G401.6 (cell line): Measurements from ENCODE around the gene PRRT3.
"Not testable (repeated sequence)": the region's sequence is repeated elsewhere in the genome, so short reads cannot be mapped to it uniquely, and the experiment has no call there.

ENCODE experiments used
- FAIRE-seq: peaks from 2 replicates; lab custom pipeline; 2012; peaks lifted over from hg19 to GRCh38; lab: Jason Lieb, UNC

PRRT3 gene

GRCh38 chr3:9917820-9918219 lies 34.4 kb downstream of the PRRT3 start:
- FAIRE-seq = no peak

GRCh38 chr3:9916734-9917680 lies 35.2 kb downstream of the PRRT3 start, which contains the start of gene IL17RC:
Gene IL17RC, plus strand, starts transcription at chr3:9917098. Its CDS starts 218 bp downstream, at chr3:9917316.
- FAIRE-seq = peak; percentile 66

DNA sequence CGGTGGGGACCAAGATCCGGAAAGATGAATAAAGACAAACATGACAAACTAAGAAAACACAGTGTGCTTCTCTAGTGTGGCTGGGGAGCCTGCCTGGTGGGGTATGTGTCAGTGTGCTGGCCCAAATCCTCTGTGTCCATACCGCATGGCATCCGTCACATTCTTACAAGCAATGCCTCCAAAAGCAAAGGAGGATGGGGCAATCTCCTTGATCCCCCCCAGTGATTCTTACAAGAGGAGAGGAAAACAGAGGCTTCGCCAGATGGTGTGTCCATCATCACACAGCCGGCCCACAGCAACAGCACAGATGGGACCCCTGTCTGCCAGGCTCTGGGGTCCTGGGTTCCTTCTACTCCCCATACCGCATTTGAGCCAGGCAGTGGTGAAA lies 35.9 kb downstream of the PRRT3 start:
- FAIRE-seq = no peak

DNA sequence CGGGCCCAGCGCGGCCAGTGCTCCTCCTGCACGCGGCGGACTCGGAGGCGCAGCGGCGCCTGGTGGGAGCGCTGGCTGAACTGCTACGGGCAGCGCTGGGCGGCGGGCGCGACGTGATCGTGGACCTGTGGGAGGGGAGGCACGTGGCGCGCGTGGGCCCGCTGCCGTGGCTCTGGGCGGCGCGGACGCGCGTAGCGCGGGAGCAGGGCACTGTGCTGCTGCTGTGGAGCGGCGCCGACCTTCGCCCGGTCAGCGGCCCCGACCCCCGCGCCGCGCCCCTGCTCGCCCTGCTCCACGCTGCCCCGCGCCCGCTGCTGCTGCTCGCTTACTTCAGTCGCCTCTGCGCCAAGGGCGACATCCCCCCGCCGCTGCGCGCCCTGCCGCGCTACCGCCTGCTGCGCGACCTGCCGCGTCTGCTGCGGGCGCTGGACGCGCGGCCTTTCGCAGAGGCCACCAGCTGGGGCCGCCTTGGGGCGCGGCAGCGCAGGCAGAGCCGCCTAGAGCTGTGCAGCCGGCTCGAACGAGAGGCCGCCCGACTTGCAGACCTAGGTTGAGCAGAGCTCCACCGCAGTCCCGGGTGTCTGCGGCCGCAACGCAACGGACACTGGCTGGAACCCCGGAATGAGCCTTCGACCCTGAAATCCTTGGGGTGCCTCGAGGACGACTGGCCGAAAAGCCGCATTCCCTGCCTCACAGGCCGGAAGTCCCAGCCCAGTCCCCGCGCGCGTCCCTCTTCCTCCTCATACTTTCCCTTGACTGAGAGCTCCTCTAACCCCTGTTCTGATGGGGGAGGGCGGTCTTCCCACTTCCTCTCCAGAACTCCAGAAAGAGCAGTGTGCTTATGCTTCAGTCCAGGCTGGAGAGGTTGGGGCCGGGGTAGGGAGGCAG lies 36.7 kb downstream of the PRRT3 start:
- no peak for FAIRE-seq

DNA sequence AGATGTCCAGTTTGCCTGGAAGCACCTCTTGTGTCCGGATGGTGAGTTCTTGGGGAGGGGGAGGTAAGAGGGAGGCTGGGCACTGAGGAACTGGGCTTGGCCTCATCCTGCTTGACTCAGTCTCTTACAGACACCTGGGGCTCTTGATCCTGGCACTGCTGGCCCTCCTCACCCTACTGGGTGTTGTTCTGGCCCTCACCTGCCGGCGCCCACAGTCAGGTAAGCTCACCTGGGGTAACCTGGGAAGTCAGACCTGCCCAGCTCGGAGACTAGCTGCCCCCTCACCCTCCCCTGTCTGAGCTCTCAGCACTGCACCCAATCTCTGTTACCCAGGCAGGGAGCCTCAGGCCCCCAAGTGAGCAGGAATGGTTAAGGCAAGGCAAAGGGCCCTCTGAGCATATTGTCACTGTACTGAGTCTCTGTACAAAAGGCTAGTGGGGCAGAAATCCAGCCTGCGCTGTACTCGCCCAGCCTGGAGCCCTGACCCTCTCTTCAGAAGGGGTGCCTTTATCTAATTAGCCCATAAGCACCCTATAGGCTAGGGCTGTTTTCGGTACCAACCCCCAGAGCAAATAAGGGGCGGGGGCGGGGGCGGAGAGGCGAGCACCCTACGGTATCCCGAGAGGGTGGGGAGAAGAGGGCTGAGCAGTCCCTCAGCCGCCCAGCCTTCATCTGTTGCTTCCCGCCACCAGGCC lies 37.5 kb downstream of the PRRT3 start:
- FAIRE-seq = no peak

GRCh38 chr3:9914011-9914410 lies 38.2 kb downstream of the PRRT3 start:
- no peak for FAIRE-seq

DNA sequence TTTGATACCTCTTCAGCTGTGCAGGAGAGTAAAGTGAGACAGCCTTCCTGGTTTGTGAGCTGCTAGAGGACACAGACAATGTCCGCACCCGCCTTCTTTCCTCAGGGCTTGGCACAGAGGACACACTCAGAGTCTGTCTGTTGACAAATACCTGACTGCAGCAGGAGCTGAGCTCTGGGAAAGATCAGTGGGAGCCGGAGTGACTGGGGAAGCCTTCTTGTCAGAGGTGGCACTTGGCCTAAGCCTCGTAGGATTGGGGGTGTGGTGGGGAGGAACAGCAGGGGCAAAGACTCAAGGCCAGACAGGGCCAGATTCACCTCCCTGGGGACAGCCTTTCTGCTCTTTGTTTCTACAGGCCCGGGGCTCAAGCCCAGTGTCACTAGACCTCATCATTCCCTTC lies 38.6 kb downstream of the PRRT3 start:
- FAIRE-seq = no peak

DNA sequence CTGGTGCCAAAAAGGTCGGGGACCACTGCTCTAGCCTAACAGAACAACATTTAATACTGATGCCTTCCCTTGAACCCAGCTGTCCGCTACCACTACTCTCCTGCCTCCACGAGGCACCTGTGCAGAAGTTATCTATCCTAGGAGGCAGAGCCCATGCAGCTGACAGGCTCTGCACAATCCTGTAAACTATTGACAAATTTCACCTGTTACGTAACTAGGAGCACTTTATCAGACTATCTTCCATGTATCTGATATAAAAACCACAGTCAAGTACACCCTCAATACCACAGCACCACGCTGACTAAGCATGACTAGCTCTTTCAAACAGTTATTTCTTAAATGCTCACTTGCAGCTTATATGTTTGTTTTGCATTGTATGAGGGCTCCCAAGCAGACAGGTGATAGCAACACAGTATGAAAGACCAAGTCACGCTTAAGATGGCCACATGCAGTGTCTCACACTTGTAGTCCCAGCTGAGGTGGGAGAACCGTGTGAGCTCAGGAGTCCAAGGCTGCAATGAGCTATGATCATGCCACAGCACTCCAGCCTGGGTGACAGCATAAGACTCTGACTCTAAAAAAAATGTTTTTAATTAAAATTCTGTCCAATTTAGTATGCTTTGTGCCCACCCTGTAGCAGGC lies 39.8 kb downstream of the PRRT3 start:
- no peak for FAIRE-seq

DNA sequence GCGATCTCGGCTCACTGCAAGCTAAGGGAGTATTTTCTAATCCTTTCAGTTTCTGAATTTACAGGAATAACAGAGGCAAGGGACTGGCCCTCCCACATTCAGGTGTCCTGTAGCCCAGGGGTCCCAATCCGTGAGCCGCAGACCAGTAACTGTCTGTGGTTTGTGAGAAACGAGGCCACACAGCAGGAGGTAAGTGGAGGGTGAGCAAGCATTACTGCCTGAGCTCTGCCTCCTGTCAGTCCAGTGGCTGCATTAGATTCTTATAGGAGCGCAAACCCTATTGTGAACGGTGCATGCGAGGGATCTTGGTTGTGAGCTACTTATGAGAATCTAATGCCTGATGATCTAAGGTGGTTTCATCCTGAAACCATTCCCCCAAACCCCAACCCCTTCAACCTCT lies 40.3 kb downstream of the PRRT3 start:
- FAIRE-seq = no peak

DNA sequence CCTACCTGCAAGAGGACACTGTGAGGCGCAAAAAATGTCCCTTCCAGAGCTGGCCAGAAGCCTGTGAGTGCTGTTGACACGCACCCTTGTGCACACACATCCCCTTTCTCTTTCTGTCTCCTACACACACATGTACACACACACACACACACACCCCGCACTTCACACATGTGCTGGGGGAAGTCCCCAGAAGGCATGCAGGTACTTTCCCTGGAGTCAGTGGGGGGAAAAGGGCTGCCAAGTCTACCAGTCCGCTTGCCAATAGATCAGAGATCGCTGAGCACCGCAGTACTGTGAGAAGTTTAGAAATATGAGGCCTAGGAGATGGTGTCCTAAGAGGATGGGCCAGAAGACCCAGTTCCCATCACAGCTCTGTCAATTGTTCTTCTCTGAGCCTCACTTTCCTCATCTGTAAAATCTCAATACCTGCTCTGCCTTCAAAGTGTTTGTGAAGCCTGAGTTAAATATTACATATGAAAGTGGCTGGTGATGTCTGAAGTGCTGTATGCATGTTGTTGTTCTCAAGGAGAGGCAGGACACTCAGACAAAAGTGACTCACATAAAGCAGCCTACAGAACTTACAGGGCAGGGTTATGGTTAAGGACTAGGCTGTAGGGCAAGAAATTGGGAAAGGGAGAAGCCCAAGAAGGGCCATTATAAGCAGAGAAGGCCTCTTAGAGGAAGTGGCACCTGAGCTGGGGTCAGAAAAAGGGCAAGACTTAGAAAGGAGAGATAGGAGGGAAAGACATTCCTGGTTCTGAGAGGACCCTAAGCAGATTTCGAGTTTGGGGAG lies 42.8 kb downstream of the PRRT3 start:
- no peak for FAIRE-seq

DNA sequence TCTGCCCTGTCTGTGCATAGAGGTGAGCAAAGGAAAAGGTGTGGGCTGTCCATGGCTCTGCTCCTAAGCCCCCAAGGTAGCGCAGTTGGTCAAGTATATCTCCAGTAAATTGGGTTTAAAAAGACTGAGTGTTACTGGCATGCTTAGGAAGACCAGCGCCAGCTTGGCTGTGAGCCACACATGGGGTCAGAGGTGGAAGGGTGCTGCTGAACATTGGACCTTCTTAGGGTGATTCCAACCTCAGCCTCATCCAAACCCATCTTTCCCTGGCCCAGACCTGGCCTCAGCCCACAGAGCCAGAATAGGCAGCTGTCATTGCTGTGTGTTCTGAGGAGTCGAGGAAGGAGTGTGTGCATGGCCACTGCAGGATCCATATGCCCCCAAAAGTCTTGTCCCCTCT lies 43.9 kb downstream of the PRRT3 start:
- FAIRE-seq = no peak

GRCh38 chr3:9906480-9906879 lies 45.7 kb downstream of the PRRT3 start:
- FAIRE-seq = no peak

DNA sequence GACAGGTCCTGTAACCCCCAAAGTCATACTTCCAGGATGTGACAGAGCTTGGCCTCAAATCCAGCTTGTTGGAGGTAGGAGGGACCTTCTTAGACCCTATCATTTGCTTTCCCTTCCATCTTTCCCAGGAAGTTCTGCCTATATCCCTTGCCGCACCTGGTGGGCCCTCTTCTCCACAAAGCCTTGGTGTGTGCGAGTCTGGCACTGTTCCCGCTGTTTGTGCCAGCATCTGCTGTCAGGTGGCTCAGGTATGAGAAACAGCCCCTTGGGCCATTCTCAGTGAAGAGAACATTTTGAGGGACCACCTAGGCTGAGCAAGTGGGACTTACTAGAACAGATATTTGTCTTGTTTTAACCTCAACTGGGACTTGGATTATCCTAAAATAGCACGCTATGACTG lies 48.3 kb downstream of the PRRT3 start:
- no peak for FAIRE-seq

DNA sequence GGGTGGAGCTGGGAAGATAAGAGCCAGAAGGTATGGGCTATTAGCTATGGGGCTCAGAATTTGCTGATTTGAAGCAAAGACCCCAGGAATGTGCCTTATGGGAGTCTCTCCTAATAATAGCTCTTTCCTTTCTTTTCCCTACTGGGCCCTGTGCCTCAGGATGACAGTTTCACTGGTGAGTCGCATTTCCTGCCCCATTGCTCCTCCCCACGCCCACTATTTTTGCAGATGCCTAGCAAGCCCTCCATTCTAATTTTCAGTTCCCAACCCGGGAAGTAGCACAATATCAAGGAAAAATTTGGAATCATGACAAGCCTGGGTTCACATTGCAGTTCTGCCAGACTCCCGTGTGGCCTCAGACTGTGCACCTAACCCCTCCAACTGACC lies 49.0 kb downstream of the PRRT3 start:
- no peak for FAIRE-seq

DNA sequence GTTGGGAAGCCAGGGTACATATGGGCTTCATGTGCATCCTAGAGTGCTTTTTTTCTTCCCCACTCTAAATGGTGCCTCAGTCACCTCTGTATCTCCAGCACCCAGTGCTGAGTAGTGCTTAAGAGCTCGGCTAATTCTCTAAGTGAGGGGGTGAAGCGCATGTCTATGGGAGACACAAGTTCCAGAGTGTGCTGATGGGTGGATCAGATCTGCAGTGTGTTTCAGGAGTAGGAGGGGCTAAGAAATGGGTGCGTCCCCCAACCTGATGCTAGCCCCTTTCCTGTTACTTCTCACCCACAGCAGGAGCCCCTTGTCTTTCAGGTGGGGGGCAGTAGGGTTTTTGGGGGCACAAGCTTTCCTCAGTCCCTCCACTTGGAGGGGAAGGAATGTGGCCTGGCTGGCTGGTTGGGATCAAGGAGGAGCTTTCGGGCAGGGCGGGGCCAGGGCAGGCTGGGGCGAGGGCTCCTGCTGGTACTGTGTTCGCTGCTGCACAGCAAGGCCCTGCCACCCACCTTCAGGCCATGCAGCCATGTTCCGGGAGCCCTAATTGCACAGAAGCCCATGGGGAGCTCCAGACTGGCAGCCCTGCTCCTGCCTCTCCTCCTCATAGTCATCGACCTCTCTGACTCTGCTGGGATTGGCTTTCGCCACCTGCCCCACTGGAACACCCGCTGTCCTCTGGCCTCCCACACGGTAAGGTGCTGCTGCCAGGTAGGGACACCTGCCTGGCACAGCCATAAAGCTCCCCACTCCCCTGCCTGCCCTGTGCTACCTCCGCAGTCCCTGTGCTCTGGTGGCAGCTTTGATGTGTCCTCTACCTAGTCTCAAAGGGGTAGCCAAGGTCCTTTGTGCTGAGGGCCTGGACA lies 49.6 kb downstream of the PRRT3 start, which contains the start of gene IL17RE:
IL17RE (plus strand) TSS at position 477 of the 866 bp plus-strand sequence; CDS start at position 562, 85 bp downstream.
- no peak for FAIRE-seq

- no peak for FAIRE-seq
Measured at GRCh38 chr3:9901967-9902366, 50.2 kb downstream of the PRRT3 start.

- not testable (repeated sequence) for FAIRE-seq
Measured at GRCh38 chr3:9900965-9901415, 51.2 kb downstream of the PRRT3 start.

GRCh38 chr3:9899289-9899791 lies 52.9 kb downstream of the PRRT3 start:
- FAIRE-seq = no peak

DNA sequence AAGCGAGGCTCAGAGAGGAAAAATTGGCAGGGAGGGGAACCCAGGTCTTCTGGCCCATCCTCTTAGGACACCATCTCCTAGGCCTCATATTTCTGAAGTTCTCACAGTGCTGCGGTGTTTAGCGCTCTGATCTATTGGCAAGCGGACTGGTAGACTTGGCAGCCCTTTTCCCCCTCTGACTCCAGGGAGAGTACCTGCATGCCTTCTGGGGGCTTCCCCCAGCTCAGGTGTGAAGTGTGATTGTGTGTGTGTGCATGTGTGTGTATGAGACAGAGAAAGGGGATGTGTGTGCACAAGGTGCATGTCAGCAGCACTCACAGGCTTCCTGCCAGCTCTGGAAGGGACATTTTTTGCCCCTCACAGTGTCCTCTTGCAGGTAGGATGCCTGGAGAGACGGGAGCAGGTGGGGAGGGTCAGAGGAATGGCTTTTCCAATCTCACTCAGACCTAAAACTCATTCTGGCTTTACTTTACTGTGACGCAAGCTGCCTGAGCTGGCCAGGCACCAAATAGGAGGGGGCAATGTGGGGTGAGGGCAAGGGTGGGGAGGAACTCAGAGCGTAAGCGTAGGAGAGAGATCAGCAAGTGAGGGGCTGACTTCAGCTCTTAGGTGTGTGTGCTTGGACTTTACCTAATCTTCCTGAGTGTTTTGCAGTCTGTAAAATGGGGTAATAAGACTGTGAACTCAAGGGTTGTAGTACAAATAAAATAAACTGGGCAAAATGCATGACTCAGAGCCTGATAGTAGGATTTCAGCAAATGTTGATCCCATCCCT lies 53.6 kb downstream of the PRRT3 start:
- no peak for FAIRE-seq
